ENCODE results near the gene POC1A. TPM values are rescaled to one million over a fixed set of nuclear protein-coding genes. Genes with fewer than 3 reads are reported as not detected.
A peak's percentile ranks its signal among the peaks of the same experiment; 100 is the strongest.

POC1A gene
- total RNA-seq, 2 donors from 2014 or later = 1.7 to 1.9 TPM

DNA sequence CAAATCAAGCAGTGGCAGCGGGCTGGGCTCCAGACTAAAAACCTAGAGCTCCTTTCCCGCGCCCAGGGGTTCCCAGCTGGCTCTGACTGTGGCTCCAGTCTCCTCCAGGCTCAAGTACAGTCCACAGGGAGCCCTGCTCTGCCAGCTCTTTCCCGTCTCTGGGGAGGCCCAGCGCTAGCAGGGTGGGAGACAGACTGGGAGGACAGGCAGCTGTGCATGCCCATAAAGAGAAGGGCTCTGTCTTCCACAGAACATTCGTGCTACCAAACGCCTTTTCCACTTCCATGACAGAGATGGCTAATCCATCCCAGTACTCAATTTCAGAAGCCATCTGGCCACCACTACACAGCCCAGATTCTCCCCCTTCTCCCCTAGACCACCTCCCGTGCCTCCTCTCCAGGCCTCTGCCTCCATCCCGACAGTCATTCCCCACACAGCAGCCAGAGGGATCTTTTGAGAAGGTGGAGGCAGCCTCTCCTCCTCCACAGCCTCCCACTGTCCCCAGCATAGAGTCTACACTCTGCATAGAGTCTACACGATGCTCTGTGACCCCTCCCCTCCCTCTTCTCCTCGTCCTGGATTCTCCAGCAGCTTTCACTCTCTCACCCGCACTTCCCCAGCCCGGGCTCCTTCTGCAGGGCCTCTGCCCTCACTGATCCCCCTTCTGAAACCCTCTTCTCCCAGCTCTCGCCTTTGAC, 91.0 kb downstream of the POC1A start:
- DNase-seq (ENCODE audit: low spot score) = no peak
- intact Hi-C loops (cut with DNase I) = no loop called here

DNA sequence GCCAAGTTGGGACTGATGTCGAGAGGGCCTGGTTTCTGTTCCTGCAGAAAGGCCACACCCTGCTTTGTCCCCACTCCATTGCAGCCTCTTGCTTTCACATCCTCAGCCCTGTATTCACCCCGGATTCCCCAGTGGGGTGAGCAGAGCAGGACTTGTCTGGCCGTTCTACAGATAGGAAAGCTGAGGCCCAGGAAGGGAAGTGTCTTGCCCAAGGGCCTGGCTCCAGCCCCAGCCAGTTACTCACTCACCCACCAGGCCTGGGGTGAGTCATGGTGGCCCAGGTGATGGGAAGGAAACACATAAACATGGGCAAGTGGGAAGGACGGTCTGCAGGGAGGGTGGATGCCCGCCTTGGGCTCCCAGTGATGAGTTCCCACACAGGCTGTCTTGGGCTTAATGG, 91.7 kb downstream of the POC1A start:
- intact Hi-C loops (cut with DNase I) = no loop called here
- peak; percentile 91 for DNase-seq (ENCODE audit: low spot score)

DNA sequence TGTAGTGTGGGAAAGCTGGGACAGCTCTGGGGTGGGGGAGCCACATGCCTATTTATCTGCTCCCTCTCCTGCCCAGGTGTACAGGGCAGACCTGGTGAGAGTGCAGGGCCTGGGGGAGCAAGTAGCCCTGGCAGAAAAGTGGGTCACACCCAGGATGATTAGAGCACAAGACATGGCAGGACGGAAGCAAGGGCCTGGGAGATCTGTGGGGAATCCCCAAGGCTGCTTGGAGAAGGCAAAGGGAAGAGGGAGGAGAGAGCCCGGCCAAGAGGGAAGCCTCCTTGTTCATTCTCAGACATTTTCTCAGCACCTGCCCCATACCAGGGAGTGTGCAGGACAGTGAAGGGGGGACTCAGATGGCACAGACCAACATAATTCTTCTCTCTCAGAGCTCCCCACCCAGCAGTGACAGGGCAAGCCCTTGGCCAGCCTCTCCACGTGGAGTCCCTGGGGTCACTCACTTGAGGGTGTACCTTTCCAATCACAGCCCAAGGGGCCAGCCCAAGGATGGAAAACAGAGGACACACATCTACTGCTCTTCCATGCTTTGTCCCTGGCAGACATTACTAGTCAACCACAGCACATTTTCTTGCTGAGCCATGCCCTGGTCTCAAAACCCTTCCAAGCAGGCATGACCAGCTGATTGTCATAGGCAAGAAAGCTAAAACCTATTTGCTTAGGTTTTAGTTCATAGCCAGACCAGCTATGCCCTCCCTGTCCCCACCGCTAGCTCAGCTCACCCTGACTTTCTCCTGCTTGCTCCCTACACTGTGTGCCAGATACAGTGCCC, 92.9 kb downstream of the POC1A start:
- no peak for DNase-seq (ENCODE audit: low spot score)

DNA sequence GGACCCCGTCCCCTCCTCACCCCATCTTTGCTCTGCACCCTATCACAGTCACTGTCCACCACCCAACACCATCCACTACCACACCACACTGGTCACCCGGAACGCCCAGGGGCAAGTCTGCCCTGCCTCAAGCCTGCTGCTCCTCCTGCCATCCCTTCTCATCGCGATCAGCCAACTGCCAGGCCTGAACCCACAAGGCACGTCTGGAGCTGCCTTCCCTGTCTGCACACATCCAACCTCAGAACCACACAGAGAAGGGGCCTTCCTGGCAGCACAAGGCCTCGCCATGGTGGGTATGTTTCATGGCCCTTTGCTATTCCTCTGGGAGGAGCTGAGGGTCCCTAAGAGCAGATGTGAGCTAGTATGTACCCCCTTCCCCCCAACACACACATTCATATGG, 94.4 kb downstream of the POC1A start:
- intact Hi-C loops (cut with DNase I) = loop anchor here (5.0 to 10.0 kb wide), 3 partner anchors 48 to 1725 kb away; no protein-coding TSS in a partner anchor
- no peak for DNase-seq (ENCODE audit: low spot score)

More for the DNA sequence above, 92.9 kb downstream of the POC1A start:
- intact Hi-C loops (cut with DNase I) = no loop called here

DNA sequence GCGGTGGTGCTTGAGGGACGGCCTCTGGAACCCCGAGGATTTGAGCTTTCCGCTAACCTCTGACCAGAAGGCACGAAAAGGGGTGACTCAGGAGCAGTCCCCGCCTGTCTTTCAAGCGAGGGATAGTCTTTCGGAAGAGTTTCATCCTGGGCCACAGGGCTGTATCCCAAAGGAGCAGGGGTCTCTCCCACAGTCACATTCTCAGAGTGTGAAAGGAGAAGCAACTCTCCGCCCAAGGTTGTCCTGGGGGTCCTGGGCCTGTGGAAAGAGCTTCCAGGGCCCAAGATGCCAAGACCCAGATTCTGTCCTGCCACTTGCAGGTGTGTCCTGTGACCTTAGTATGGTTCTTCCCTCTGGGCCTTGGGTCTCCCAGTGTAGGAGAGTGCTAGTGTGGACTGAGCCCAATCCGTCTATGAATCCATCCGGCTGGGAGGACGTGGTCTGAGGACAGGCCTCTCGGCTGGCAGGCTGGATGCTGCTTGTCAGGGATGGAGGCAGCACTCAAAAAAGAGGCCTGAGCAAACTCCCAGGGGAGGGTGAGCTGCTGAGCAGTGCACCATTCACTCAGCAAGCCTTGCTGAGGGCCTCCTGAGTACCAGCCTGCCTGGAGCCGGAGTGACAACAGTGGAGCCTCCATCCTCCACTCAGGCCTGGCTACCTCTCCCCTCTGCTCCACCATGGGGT, 96.3 kb downstream of the POC1A start:
- intact Hi-C loops (cut with DNase I) = loop anchor here (5.0 to 10.0 kb wide), 3 partner anchors 49 to 1723 kb away; no protein-coding TSS in a partner anchor
- no peak for DNase-seq (ENCODE audit: low spot score)

DNA sequence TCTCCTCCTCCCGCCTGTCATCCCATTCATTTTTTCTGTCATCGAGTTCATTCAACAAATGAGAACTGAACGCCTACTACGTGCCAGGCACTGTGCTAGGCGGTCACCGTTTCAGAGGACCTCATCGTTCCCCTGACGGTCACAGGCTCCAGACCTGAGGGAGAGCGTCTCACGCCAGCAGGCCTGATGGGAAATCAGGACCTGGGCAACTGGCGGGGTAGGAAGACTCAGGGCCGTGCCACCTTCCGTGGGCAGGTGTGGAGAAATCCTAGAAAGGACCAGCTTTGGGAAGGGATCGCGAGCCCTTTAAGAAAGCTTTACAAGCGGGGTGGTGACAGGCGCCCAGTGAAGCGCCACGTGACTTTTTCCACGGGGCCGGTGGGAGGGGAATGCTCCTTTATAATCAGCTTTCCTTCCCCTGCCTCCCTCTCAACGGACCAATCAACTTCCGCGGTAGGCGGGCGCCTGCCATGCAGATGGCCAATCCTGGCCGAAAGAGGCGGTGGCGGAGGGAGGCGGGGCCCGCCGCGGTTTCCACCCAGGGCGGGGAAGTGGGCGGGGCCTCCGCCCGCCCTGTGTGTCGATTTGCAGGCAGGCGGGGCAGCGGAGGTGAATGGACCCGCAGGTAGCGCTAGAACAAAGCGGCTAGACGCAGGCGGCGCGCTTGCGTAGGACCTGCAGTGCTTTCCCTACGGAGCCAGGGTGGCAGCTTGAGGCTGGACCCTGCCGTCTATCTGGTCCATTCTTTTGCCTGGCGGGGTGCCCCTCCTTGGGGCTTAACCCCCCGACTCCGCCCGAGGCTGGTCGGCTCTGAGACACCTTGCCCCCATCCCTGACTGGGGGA, 97.0 kb downstream of the POC1A start:
- intact Hi-C loops (cut with DNase I) = loop anchor here (5.0 to 10.0 kb wide), 3 partner anchors 50 to 1722 kb away; no protein-coding TSS in a partner anchor
- peak; percentile 100 for DNase-seq (ENCODE audit: low spot score)

DNA sequence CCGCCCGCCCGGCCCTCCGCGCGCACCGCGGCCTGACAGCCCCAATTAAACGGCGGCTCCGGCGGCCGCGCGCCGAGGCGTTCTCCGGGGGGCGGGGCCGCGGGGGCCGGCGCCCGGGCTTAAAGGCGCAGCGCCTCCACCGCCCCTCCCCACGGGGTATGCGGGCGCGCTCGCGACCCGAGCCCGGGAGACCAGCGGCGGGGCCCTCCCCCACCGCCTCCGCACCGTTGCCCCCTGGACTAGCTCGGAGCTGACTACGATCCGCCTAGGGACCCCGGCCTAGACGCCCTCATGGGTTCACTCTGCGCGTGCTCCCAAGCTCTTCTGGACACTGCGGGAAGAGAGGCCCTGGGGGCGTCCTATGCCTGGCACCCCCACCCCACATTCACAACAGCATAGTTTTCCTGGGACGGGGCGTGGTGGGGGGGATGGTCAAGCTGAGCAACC, 97.7 kb downstream of the POC1A start, which contains the start of gene DUSP7:
Gene DUSP7 (minus strand): TSS at position 51 of the 447 bp plus-strand sequence. CDS start 205 bp downstream, outside the sequence.
- intact Hi-C loops (cut with DNase I) = loop anchor here (5.0 to 10.0 kb wide), 3 partner anchors 51 to 1722 kb away; no protein-coding TSS in a partner anchor
- peak; percentile 91 for DNase-seq (ENCODE audit: low spot score)

DNA sequence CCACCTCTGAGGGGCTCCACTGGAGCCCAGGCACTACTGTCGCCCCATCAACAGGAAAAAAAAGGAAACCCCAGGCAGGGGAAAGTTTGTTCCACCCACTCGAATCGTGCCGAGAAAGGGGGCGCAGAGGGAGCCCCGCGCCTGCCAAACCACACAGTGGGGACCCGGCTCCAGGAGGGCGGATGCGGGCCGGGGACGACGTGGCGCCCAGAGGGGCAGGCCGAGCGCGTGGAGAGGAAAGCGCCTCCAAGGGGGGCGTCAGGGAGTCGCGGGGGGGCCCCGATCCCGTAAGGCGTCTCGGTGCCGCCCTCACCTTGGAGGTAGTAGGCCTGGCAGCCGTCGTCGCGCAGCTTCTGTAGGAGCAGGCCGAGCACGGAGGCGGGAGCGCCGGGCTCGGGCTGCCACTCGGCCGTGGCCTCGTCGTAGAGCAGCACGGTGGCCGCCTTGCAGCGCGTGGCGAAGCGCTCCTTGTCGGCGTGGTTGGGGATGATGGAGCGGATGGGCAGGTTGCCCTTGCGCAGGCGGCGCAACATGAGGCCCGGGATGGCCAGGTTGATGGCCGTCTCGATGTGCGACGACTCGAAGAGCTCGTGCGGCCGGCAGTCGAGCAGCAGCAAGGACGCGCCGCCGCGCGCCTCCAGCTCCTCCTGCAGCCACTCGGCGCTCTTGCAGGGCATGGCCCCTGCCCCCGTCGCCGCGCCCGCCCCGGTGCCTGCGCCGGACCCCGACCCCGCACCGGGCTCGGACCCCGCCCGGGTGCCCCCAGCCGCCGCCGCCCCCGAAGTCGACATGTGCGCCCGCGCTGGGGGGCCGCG, 98.5 kb downstream of the POC1A start:
- intact Hi-C loops (cut with DNase I) = loop anchor here (5.0 to 10.0 kb wide), 3 partner anchors 52 to 1721 kb away; no protein-coding TSS in a partner anchor
- DNase-seq (ENCODE audit: low spot score) = no peak

DNA sequence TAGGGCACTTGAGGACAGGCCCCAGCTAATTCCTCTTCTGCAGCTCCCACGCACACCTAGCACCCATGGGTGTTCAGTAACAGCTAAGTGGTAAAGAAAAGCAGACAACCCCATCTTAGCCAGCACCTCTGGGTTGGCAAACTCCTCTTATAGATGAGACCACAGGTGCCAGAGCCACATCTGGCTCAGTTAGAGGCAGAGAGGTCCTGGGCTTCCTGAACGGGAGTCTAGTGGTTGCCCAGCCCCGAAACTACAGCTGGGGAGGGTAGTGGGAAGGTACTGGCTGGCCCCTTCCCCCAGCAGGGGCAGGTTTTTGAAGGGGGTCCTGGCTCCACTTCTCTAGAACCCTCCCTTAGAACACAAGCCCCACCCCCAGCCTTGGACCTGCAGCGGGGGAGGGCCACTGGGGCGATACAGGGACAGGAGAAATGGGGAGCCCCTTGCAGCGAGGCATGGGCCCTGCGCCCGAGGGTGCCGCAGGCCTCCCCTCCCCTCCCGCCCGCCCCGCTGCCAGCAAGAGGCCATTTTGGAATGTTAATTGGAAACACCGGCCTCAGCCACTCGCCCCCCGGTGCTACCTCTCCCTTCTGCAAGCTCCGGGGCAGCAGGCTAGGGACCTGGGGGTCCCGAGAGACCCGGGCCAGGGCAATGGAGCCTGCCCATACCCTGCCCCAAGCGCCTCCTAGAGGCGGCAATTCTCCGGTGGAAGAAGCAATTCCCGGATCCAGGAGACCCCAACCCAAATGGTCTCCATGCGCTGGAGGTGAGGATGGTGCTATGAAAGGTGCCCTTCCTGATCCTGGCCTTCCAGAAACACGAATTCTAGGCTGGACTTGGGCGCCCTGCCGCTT, 99.3 kb downstream of the POC1A start:
- intact Hi-C loops (cut with DNase I) = loop anchor here (5.0 to 10.0 kb wide), 4 partner anchors 52 to 1720 kb away; no protein-coding TSS in a partner anchor
- DNase-seq (ENCODE audit: low spot score) = no peak

DNA sequence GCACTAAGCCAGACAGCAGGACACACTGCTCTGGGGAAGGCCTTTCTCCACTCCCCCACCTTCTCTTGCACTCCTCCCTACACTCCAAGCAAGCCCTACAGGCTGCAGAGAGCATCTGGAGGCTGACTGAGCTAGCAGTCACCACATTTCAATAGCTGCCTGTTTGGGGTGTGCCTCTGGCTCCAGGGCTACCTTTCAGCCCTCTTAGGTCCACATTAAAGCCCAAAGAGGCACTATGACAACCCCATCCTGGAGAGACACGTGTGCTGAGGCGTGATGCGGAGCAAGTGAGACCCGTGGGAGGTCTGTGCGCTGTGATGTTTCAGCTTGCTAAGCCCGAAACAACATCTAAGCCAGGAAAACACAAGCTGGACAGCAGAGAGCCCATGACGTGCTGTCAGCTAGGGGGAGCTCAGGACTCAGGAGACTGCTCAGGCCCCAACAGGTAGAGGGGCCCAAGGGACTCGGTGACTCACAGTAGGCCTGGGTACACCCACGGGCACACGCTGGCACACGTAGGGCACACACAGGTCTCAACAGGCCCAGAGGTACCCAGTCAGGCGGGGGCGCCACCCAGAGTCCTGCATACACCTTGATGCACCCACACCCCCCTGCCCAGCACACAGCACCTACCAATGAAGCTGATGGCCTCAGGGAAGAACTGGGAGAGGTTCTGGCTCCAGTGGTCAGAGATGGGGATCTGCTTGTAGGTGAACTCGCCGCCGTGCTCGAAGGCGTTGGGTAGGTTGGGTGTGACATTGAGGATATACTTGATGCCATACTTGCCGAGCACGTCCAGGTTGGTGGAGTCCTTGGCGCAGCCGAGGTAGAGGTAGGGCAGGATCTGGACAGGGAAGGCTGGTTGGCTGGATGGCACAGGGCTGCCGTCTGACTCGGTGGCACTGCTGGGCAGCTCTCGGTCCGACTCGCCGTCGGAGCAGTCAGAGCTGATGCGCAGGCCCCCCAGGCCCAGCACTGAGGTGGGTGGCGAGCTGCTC, 100.6 kb downstream of the POC1A start:
- DNase-seq (ENCODE audit: low spot score) = no peak
- intact Hi-C loops (cut with DNase I) = loop anchor here (2.0 to 10.0 kb wide), 3 partner anchors 49 to 1719 kb away; no protein-coding TSS in a partner anchor

DNA sequence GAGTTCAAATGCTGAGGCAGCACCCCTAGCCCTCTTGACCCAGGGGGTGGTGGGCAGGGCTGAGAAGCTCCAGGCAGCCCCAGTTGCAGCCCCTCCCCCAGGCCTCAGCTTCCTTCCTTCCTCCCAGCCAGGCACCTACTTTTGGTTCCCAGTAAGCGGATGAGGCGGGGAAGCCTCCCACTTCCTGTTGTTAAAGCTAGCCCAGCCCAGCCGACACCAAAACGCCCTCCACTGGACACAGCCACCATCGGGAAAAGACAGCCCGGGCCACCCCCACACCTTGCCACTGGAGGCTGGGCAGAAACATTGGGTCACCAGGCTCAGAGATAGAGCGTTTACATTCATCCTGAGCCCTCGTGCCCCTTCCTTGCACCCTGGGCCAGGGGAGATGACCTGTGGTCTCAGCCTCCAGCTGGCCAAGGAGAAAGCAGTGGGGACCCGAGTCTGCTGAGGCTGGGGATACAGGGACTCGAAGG, 101.4 kb downstream of the POC1A start:
- intact Hi-C loops (cut with DNase I) = loop anchor here (2.0 to 10.0 kb wide), 3 partner anchors 48 to 1718 kb away; no protein-coding TSS in a partner anchor
- DNase-seq (ENCODE audit: low spot score) = peak; percentile 96

DNA sequence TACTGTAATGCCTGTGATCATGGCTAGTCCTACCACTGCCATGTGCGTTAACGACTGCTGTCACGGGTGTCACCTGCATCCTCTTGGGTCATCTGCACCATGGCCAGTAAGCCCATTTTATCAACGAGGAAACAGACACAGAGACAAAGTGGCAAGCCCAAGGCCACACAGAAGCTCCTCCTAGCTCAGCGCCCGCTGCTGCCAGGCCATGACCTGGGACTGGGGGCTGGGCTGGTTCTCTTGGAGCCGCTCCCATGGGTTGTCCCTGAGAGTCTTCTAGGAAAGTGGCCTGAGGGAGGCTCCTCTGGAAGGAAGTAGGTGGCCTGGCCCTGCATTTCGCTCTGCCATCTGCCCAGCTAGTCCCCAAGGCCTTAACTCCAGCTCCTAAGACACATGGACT, 102.8 kb downstream of the POC1A start:
- intact Hi-C loops (cut with DNase I) = loop anchor here in 1 of 2 donors (5.0 to 10.0 kb wide), 2 partner anchors 49 to 1717 kb away; no protein-coding TSS in a partner anchor
- no peak for DNase-seq (ENCODE audit: low spot score)

DNA sequence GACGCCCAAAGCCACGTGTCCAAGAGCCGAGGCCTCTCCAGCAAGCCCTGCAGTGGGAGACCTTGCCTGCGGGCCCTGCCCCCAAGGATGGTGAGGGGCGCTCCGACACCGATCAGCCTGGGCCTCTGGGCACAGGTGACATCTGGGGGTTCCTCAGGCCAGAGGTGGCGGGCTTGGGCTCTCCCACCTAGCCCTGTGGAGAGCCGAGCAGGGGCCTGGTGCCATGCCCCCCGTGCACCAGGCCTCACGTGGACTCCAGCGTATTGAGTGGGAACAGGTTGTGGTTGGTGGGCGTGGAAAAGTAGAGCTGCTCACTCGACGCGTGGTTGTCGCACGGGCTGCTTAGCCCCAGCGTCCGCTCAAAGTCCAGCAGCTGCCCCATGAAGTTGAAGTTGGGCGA, 103.7 kb downstream of the POC1A start:
- intact Hi-C loops (cut with DNase I) = loop anchor here in 1 of 2 donors (5.0 to 10.0 kb wide), 2 partner anchors 48 to 1716 kb away; no protein-coding TSS in a partner anchor
- no peak for DNase-seq (ENCODE audit: low spot score)

DNA sequence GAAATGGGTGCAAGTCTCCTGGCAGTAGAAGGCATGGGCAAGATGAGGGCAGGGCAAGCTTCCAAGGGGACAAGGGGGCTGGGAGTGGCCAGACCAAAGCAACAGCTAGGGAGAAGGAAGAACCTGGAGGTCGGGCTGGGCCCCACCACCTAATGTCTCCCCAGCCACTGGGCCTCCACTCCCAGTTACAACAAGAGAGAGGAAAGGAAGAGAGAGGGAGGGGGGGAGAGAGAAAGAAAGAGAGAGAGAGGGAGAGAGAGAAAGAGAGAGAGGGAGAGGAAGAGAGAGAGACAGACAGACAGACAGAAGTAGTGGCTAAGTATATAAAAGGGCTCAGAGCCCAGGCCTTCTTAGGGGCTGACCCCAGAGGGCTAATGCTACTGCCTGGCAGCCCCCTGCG, 104.7 kb downstream of the POC1A start:
- DNase-seq (ENCODE audit: low spot score) = no peak
- intact Hi-C loops (cut with DNase I) = no loop called here

DNA sequence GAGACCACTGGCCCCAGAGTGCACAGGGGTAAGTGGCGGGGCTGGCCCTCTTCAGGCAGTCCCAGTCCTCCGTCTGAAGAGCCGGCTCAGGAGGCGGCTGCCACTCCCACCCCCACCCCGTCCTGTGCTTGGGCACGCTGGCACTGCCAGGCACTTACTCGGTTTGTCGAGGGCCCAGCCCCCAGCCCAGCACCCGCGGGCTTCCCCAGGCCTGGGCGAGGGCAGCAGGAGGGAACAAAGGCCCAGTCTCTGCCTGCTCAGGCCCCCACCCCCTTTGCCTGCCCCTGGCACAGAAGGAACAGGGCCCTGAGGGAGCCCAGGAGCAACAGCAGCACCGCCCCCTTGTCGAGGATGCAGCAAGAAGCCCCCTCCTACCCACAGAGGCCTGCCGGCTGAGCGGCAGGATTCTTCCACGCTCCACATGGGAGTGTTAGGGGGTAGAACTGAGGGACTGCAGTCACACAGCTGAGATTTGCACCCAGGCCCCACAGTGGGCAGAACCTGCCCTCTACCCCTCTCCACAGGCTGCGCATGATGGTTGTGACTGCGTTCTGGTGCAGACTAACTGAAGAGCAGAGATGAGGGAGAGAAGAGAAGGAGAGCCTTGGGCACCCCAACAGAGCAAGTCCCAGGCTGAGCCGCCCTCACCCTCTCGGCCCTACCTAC, 106.8 kb downstream of the POC1A start:
- no peak for DNase-seq (ENCODE audit: low spot score)
- intact Hi-C loops (cut with DNase I) = no loop called here
